ENCODE results near the gene DPYD. TPM values are rescaled to one million over a fixed set of nuclear protein-coding genes. Genes with fewer than 3 reads are reported as not detected.

Gene DPYD
- total RNA-seq, 1 donor from 2014 or later = 12.6 TPM

DNA sequence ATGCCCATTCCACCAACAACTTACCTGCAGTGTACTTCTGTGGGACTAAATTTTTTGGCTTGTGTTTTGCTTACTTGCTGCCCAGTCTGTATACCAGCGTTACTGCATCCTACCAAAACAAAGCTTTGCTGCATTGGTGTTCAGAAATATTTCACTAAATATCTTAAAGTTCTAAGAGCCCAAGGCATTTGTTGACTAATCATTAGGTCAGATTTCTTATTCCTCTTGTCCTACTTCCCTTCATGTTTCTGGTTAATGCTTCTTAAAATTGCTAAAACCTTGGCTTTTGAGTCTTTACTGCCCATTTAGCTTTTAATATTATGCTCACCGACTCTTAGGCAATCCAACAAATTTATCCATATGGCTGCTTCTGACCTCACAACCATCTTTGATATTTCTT, 161.8 kb downstream of the DPYD start:
- no peak for ATAC-seq (ENCODE audit: low read depth)

DNA sequence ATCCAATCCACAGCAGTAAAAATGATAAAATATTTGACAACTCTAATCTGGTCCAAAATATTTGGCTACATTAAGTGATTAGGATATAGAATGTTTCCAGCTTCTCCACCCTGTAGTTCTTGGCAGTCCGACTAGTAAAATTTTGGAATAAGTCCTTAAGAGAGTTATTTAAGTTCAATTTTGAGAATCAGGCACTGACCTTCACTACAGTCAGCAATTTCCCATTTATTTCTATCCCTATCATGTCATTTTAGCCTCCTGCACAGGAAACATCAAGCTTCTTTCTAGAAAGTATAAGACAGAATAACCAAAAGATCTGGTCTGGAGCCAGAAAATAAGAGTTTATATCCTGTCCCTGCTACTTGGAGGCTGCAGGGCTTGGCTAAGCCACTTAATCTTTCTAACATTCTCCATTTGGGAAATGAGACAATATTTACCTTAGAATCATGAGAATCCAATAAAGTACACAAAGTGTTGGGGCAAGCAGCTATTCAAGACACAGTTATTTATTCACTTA, 162.2 kb downstream of the DPYD start:
- POLR2A ChIA-PET = no interaction called here
- no peak for DNase-seq

More for the DNA sequence above, 161.8 kb downstream of the DPYD start:
- intact Hi-C loops (cut with micrococcal nuclease) = no loop called here
- H3K4me3 Mint-ChIP-seq = no peak overlapping the region
- CTCF ChIA-PET = no interaction called here
- TF ChIP-seq, protein P1, sequence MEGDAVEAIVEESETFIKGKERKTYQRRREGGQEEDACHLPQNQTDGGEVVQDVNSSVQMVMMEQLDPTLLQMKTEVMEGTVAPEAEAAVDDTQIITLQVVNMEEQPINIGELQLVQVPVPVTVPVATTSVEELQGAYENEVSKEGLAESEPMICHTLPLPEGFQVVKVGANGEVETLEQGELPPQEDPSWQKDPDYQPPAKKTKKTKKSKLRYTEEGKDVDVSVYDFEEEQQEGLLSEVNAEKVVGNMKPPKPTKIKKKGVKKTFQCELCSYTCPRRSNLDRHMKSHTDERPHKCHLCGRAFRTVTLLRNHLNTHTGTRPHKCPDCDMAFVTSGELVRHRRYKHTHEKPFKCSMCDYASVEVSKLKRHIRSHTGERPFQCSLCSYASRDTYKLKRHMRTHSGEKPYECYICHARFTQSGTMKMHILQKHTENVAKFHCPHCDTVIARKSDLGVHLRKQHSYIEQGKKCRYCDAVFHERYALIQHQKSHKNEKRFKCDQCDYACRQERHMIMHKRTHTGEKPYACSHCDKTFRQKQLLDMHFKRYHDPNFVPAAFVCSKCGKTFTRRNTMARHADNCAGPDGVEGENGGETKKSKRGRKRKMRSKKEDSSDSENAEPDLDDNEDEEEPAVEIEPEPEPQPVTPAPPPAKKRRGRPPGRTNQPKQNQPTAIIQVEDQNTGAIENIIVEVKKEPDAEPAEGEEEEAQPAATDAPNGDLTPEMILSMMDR (IDR thresholded peaks at IDR 0.05) = no peak
- no peaks in the 10 kb centered on the region for H3K27me3 Mint-ChIP-seq
- H3K27ac Mint-ChIP-seq = no peak overlapping the region
- peaks cover 2% of the 10 kb centered on the region for H3K4me1 Mint-ChIP-seq
- DNase-seq = no peak
- POLR2A ChIA-PET = no interaction called here
- H3K36me3 Mint-ChIP-seq (ENCODE audit: low read depth) = peaks cover 6% of the 10 kb centered on the region
- H3K9me3 Mint-ChIP-seq = no peaks in the 10 kb centered on the region

DNA sequence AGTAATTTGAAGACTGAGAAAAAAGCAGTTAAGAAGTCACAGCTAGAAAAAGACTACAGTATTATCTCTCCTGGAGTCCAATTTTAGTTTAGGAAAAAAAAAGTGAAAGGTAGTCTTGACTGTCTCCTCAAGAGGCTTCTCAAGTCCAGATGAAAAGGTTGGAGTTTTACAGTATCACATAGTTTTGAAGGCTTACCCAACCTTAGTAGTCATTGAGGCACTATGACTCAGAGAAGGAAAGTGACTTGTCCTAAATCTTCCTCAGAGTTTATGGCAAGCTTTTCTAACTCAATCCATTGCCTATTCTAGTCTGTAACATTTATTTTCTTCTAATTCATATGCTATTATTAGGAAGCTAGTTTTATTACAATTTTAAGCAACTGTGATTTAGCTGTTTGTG, 174.9 kb downstream of the DPYD start:
- no peaks in the 10 kb centered on the region for H3K36me3 Mint-ChIP-seq (ENCODE audit: low read depth)

More for the DNA sequence above, 162.2 kb downstream of the DPYD start:
- ATAC-seq (ENCODE audit: low read depth) = no peak
- H3K27ac Mint-ChIP-seq = no peak overlapping the region
- H3K9me3 Mint-ChIP-seq = no peaks in the 10 kb centered on the region
- TF ChIP-seq, protein P1 (IDR thresholded peaks at IDR 0.05) = no peak
- intact Hi-C loops (cut with micrococcal nuclease) = no loop called here
- H3K4me1 Mint-ChIP-seq = no peaks in the 10 kb centered on the region
- CTCF ChIA-PET = no interaction called here
- H3K4me3 Mint-ChIP-seq = no peak overlapping the region
- peaks cover 6% of the 10 kb centered on the region for H3K36me3 Mint-ChIP-seq (ENCODE audit: low read depth)
- H3K27me3 Mint-ChIP-seq = no peaks in the 10 kb centered on the region

DNA sequence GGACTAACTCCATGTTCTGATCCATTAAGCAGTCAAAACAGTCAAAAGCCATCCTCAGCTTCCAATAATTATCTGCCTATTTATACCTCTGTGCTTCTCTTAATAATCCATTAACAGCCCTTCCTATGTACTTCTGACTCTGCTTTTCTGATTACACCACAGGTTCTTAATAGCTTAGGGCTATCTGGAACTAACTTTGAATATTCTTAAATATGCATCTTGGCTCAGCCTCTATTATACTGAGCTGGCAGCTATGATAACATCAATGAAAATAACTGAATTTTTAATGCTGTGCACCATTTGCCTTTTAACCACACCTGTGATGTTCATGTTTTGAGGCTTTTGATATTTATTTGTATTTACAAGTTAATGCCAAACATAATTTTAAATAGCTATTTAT, 175.9 kb downstream of the DPYD start:
- TF ChIP-seq, protein P1 (IDR thresholded peaks at IDR 0.05) = no peak
- Mint-ChIP-seq H3K36me3 (ENCODE audit: low read depth) (no peaks in the 10 kb centered on the region), H3K4me3 (no peak overlapping the region), H3K27ac (no peak overlapping the region), H3K27me3 (no peaks in the 10 kb centered on the region), H3K9me3 (no peaks in the 10 kb centered on the region), H3K4me1 (peaks cover 9% of the 10 kb centered on the region)
- ChIA-PET CTCF (interaction anchor here (0.9 kb wide), 1 partner anchor 10 kb away, joined by 4 read pairs; no protein-coding TSS in a partner anchor), POLR2A (no interaction called here)
- ATAC-seq (ENCODE audit: low read depth) (no peak), DNase-seq (no peak)
- intact Hi-C loops (cut with micrococcal nuclease) = no loop called here

More for the DNA sequence above, 174.9 kb downstream of the DPYD start:
- Mint-ChIP-seq H3K4me3 (no peak overlapping the region), H3K27me3 (no peaks in the 10 kb centered on the region), H3K27ac (no peak overlapping the region), H3K4me1 (peaks cover 9% of the 10 kb centered on the region), H3K9me3 (no peaks in the 10 kb centered on the region)
- DNase-seq (no peak), ATAC-seq (ENCODE audit: low read depth) (no peak)
- intact Hi-C loops (cut with micrococcal nuclease) = no loop called here
- ChIA-PET CTCF (no interaction called here), POLR2A (no interaction called here)
- TF ChIP-seq, protein P1 (IDR thresholded peaks at IDR 0.05) = no peak

DNA sequence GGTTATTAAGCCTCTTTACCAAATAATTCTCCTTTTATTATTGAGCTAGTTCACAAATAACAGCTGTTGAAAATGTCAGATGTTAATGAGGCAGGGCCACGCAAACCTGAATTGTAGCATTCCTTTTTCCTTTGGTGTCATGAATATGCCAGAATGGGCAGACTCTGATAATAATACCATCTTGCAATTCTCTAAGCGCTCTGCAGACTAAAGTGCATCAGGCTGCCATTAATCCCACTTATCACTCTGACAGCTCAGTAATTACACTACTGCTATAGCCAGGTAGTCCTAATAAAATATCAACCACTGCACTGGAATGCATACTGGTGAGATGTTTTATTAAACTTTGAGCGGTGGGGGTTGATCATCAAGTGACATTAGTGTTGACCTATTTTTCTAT, 177.7 kb downstream of the DPYD start:
- POLR2A ChIA-PET = no interaction called here
- DNase-seq (no peak), ATAC-seq (ENCODE audit: low read depth) (no peak)
- CTCF ChIA-PET = no interaction called here
- H3K4me1 Mint-ChIP-seq = peaks cover 9% of the 10 kb centered on the region
- H3K36me3 Mint-ChIP-seq (ENCODE audit: low read depth) = no peaks in the 10 kb centered on the region
- no peaks in the 10 kb centered on the region for H3K27me3 Mint-ChIP-seq
- no peak overlapping the region for H3K4me3 Mint-ChIP-seq
- TF ChIP-seq, protein P1 (IDR thresholded peaks at IDR 0.05) = no peak
- intact Hi-C loops (cut with micrococcal nuclease) = no loop called here
- no peaks in the 10 kb centered on the region for H3K9me3 Mint-ChIP-seq
- no peak overlapping the region for H3K27ac Mint-ChIP-seq

All from activated B cell treated with CpG ODN at 0.5 μM for 24 hours (primary cell).